ENCODE data around the gene COL4A2. TPM values are rescaled to one million over a fixed set of nuclear protein-coding genes. Genes with fewer than 3 reads are reported as not detected.

COL4A2 gene
- total RNA-seq, 4 donors from 2014 or later, result 75.1 to 322 (median 115) TPM

DNA sequence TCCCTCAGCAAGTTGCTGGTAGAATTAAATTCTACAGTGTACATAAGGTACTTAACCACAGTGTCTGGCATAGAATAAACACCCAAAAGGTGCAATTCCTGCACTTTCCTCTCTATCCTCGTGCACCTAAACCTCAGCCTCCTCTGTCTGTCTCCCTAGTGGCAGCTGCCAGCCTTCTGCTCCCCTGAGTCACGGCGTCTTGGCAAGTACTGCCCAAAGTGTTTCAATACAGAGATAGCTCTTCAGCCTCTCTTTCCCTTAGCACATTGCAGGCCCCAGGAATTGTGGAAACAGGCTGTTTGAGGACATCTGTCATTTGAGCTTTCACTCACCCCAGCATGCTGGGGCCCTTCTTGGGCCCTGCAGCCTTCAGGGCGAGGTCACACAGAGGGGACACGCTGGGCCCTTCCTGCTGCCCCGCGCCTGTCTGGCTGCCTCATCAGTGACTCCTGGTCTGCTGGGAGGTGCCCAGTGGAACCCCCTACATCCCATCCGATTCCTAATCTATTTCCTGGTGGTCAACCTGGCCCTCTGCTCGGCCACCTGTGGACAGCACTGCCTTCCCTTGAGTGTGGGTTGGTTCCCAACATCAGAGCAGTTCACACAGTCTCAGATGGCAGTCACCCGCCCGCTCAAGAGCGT is 19.3 kb downstream of the COL4A2 start:
- no peak for DNase-seq
- H3K4me3 ChIP-seq, result no peak overlapping the region
- TF ChIP-seq, protein P1, sequence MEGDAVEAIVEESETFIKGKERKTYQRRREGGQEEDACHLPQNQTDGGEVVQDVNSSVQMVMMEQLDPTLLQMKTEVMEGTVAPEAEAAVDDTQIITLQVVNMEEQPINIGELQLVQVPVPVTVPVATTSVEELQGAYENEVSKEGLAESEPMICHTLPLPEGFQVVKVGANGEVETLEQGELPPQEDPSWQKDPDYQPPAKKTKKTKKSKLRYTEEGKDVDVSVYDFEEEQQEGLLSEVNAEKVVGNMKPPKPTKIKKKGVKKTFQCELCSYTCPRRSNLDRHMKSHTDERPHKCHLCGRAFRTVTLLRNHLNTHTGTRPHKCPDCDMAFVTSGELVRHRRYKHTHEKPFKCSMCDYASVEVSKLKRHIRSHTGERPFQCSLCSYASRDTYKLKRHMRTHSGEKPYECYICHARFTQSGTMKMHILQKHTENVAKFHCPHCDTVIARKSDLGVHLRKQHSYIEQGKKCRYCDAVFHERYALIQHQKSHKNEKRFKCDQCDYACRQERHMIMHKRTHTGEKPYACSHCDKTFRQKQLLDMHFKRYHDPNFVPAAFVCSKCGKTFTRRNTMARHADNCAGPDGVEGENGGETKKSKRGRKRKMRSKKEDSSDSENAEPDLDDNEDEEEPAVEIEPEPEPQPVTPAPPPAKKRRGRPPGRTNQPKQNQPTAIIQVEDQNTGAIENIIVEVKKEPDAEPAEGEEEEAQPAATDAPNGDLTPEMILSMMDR (IDR thresholded peaks at IDR 0.05), result no peak
- no peak for TF ChIP-seq POLR2AphosphoS5 (IDR thresholded peaks at IDR 0.05)
- no peak for TF ChIP-seq POLR2A (IDR thresholded peaks at IDR 0.05)
- no peak for TF ChIP-seq EP300 (IDR thresholded peaks at IDR 0.05; ENCODE audit: low read depth)
- no peaks in the 10 kb centered on the region for H3K27me3 ChIP-seq
- H3K27ac ChIP-seq, result peak overlapping the region; percentile 84 to 87 (median 86)
- H3K36me3 ChIP-seq, result no peaks in the 10 kb centered on the region
- peaks cover 0 to 54% (median 16%) of the 10 kb centered on the region in 4 donors for H3K4me1 ChIP-seq
- in situ Hi-C loops (cut with MboI; ENCODE audit: low pct_ligation_motif_present in 1 of 4, low pct_unique_long_range_greater_than_20kb in 1 of 4, low sequenced_read_pairs in 3 of 4) (no loop called here), intact Hi-C loops (cut with DNase I; ENCODE audit: low total_unique reads) (no loop called here)
- H3K9me3 ChIP-seq, result no peaks in the 10 kb centered on the region
- WGBS, 2 donors (ENCODE audit: low coverage in 1 of 2), result 71 to 82% methylated on average over 4 to 11 of the region's 12 CpGs

DNA sequence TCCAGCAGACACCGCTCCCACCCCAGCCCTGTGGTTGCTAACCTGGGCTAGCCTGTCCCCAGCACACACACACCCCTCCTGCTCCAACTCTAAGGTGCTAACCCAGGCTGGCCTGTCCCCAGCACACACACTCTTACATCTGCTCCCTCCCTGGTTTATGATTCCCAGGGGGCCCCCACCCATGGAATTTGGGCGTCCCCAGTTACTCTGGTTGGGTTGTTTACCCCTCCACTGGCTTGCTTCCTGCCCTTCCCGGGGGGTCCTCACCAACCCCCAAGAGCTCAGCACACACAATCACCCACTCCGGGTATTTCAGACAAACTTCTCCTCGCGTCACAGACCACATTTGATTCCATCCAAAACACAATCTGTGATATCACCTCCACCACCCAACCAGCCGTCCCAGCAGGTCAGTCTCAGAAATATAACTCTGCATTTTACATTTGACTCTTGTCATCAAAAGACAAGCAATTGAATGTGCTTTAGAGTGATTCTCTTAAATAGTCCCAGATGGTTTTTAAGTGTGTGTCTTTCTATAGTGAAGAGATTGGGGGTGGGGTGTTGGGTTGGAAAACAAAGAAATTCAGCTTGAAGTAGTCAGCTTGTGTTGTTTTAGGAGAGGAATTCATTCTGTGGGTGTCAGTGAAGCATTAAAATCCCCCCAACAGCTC is 20.1 kb downstream of the COL4A2 start:
- H3K36me3 ChIP-seq, result no peaks in the 10 kb centered on the region

DNA sequence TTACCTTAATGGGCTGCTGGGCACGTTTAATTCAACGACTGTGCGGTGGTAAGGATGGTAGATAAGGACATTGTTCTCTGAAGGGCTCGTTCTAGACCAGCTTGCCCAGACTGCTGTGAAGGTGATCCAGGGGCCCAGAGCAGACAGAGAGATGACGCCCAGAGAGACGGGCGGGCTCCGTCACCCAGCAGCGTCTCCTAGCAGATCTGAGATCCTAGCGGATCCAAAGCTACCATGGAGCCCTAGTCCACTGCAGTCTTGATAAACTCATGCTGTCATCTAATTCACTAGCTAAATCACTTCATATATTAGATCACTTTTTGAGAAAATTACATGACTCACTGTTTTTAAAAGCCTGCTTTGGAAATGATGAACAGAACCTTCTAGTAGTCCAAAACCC is 21.5 kb downstream of the COL4A2 start:
- Histone ChIP-seq H3K4me3 (no peak overlapping the region), H3K4me1 (peaks cover 0 to 34% (median 16%) of the 10 kb centered on the region in 4 donors), H3K27me3 (no peaks in the 10 kb centered on the region), H3K27ac (peak overlapping the region; percentile 84 to 87 (median 86)), H3K9me3 (no peaks in the 10 kb centered on the region), H3K36me3 (no peaks in the 10 kb centered on the region)
- no peak for DNase-seq
- intact Hi-C loops (cut with DNase I; ENCODE audit: low total_unique reads) (no loop called here), in situ Hi-C loops (cut with MboI; ENCODE audit: low pct_ligation_motif_present in 1 of 4, low pct_unique_long_range_greater_than_20kb in 1 of 4, low sequenced_read_pairs in 3 of 4) (no loop called here)
- no peak for TF ChIP-seq EP300 (IDR thresholded peaks at IDR 0.05; ENCODE audit: low read depth)
- TF ChIP-seq POLR2A (IDR thresholded peaks at IDR 0.05), result no peak
- TF ChIP-seq, protein P1 (IDR thresholded peaks at IDR 0.05), result no peak
- TF ChIP-seq POLR2AphosphoS5 (IDR thresholded peaks at IDR 0.05), result no peak
- WGBS, 2 donors (ENCODE audit: low coverage in 1 of 2), result 81 to 86% methylated on average over 6 to 10 of the region's 10 CpGs

More for the DNA sequence above, 20.1 kb downstream of the COL4A2 start:
- TF ChIP-seq POLR2AphosphoS5 (IDR thresholded peaks at IDR 0.05) (no peak), EP300 (IDR thresholded peaks at IDR 0.05; ENCODE audit: low read depth) (no peak), POLR2A (IDR thresholded peaks at IDR 0.05) (no peak)
- TF ChIP-seq, protein P1 (IDR thresholded peaks at IDR 0.05), result no peak
- Histone ChIP-seq H3K9me3 (no peaks in the 10 kb centered on the region), H3K4me3 (no peak overlapping the region), H3K4me1 (peaks cover 0 to 48% (median 16%) of the 10 kb centered on the region in 4 donors), H3K27me3 (no peaks in the 10 kb centered on the region), H3K27ac (peak overlapping the region; percentile 84 to 87 (median 86))
- intact Hi-C loops (cut with DNase I; ENCODE audit: low total_unique reads) (no loop called here), in situ Hi-C loops (cut with MboI; ENCODE audit: low pct_ligation_motif_present in 1 of 4, low pct_unique_long_range_greater_than_20kb in 1 of 4, low sequenced_read_pairs in 3 of 4) (no loop called here)
- no peak for DNase-seq
- 58 to 72% methylated on average over 3 to 7 of the region's 7 CpGs for WGBS, 2 donors (ENCODE audit: low coverage in 1 of 2)

DNA sequence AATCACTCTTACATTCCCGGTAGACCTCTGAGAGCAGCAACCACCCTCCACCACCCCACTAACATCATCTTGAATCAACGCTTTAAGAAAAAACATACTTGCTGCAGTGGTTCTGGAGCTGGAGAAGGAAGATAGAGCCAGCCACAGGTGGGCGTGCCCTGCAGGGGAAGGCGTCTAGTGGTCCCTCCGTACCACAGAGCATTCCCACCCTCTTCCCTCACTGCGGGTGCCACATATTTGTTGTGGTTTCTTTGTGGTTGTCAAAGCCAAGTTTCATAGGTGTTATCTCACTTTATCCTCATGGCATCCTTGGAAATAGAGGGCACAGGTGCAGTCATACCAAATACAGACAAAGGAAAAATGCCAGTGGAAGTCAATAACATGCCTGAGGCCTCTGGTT is 22.2 kb downstream of the COL4A2 start:
- intact Hi-C loops (cut with DNase I; ENCODE audit: low total_unique reads), result no loop called here
- TF ChIP-seq EP300 (IDR thresholded peaks at IDR 0.05; ENCODE audit: low read depth) (no peak), POLR2A (IDR thresholded peaks at IDR 0.05) (no peak), POLR2AphosphoS5 (IDR thresholded peaks at IDR 0.05) (no peak)
- TF ChIP-seq, protein P1 (IDR thresholded peaks at IDR 0.05), result no peak
- H3K4me3 ChIP-seq, result no peak overlapping the region
- H3K9me3 ChIP-seq, result no peaks in the 10 kb centered on the region
- H3K36me3 ChIP-seq, result no peaks in the 10 kb centered on the region
- in situ Hi-C loops (cut with MboI; ENCODE audit: low pct_ligation_motif_present in 1 of 4, low pct_unique_long_range_greater_than_20kb in 1 of 4, low sequenced_read_pairs in 3 of 4), result no loop called here
- H3K27ac ChIP-seq, result peak overlapping the region; percentile 84 to 87 (median 86)
- no peaks in the 10 kb centered on the region for H3K27me3 ChIP-seq
- 84 to 94% methylated on average over 3 to 6 of the region's 6 CpGs for WGBS, 2 donors (ENCODE audit: low coverage in 1 of 2)
- H3K4me1 ChIP-seq, result peaks cover 0 to 32% (median 14%) of the 10 kb centered on the region in 4 donors
- DNase-seq, result no peak

Data from transverse colon (tissue), 4 donors.